HG02973 (cell line): Measurements from ENCODE around the gene PDE9A.

Source experiments
- ATAC-seq: cut with Tn5 transposase; IDR thresholded peaks from one replicate; pipeline ENCODE4 v1.9.1; 2021; ENCODE audit warnings: moderate library complexity; ENCODE audit not compliant: unreplicated experiment

The PDE9A gene

GRCh38 chr21:42670058-42670880, 16.8 kb downstream of the PDE9A start:
- no peak for ATAC-seq

GRCh38 chr21:42670884-42671283, 17.5 kb downstream of the PDE9A start:
- ATAC-seq, result no peak

GRCh38 chr21:42671778-42672593, 18.6 kb downstream of the PDE9A start:
- no peak for ATAC-seq

- ATAC-seq, result no peak
Measured at GRCh38 chr21:42672699-42673458, 19.5 kb downstream of the PDE9A start.

GRCh38 chr21:42673633-42674328, 20.4 kb downstream of the PDE9A start:
- no peak for ATAC-seq

- ATAC-seq, result no peak
Measured at GRCh38 chr21:42674351-42674940, 21.0 kb downstream of the PDE9A start.

GRCh38 chr21:42675403-42675802, 22.0 kb downstream of the PDE9A start:
- no peak for ATAC-seq

DNA sequence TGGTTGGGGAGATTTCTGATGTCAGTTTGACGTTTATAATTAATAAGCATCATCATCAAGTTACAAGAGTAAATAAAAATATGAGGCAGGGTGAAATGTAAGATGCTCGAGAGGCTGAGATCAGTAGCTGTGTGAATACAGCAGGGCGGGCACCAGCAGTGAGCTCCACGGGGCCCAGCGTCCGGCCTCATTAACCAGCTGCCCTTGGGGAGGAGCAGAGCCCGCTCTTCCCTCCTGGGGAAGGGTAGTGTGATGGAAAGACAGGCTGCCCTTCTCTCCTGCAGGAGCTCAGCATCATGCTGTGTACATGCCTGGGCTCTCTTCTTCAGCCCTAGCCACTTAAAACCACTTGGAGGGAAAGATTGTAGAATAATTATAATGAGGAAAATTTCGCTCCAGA, 23.4 kb downstream of the PDE9A start:
- ATAC-seq, result no peak

DNA sequence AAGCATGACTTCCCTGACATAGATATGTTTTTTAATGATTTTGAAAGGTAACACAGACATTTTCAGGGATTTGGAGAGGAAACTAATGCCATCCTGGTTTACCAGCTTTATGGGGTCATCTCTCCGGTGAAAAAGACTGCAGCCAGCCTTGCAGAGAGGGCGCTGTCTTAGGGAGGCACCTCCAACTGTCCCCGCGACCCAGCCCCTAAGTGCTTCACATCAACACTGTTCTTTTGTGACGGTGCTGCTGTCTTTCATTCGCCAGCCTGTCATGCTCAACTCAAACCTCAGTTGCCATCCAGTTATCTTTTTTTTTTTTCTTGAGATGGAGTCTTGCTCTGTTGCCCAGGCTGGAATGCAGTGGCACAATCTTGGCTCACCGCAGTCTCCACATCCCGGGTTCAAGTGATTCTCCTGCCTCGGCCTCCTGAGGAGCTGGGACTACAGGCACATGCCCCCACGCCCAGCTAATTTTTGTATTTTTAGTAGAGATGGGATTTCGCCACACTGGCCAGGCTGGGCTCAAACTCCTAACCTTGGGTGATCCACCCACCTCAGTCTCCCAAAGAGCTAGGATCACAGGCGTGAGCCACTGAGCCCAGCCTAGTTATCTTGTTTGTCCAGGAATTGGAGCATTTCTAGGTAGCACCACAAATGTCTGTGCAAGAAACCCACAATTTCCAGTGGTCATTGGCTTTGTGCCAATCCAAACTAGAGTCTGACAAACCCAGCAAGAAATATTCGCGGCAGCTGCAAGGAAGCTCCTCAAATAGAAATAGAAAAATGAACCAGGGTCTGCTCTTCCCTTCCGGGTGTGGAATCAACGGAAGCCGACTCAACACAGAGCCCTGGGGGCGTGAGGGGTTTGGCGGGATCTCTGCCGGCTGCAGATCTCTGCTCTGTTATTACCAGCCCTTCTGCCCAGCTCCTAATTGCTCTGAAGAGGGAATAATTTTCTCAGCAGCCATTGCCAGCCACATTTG, 24.2 kb downstream of the PDE9A start:
- ATAC-seq, result no peak

- no peak for ATAC-seq
Measured at GRCh38 chr21:42678618-42679295, 25.3 kb downstream of the PDE9A start.

- no peak for ATAC-seq
Measured at GRCh38 chr21:42679319-42680057, 26.1 kb downstream of the PDE9A start.

- no peak for ATAC-seq
Measured at GRCh38 chr21:42680058-42680330, 26.6 kb downstream of the PDE9A start.

GRCh38 chr21:42680429-42680828, 27.0 kb downstream of the PDE9A start:
- no peak for ATAC-seq

DNA sequence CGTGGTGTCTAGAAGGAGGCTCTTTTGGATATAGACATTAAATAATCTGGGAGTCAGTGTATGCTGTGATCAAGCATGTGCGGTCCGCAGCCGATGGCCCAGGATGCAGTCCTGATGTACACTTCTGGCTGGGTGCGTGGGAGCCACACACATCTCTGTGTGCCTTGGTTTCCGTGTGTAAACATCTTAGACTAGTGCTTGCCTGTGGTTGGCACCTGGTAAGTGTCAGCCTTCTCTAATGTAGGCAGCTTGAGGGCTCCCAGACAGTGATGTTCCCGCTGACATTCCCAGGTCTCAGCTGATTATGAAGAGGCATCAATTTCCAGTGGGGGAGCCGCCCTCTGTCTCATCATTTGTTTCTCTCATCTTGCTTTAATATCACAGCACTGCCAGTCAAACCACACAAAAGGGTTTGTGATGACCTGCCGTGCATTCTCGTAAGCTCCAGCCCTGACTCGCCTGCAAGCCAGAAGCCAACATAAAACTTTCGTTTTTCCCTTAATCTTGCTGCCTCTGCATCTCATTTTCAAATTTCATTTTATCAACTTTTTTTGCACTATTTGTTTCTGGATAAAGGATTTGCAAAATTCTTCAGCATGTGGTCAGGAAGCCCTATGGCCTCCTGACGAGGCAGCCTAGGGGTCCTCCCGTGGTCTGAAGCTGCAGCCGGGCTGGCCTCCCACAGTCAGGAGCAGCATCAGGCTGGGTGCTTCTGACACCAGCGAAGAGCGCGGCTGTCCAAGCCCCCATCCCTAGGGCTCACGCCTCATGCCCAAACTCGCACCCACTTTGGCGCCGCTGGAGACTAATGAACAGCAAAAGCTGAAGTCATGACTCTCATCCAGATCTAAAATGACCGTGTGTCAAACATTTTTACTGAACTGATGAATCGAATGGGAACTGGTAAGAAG, 28.1 kb downstream of the PDE9A start:
- ATAC-seq, result no peak

DNA sequence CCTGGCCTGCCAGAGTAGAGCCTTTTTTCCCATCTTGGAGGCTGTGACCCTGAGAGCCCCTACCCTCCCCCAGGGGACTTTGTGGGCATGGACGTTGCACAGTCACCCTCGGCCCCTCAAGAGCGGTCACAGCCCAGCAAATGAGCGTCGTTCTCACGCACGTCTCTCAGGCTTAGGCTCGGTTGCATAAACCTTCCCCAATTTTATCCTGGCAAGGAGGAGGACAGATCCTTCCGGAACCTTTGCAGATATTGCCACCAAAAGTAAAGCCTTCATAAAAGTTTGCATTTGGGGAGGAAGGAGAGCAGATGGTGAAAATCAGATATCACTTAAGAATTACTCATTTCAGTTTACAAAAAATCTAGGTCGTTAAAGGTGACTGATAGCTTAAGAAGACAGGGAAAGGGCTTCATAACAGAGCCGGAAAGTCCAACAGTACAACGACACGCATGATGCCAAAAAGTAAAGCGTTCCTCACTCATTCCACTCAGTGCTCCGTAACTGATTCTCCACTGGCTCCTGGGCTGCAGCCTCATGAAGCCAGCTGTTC, 29.3 kb downstream of the PDE9A start:
- ATAC-seq, result no peak

GRCh38 chr21:42683371-42684108, 30.1 kb downstream of the PDE9A start:
- no peak for ATAC-seq
